GM04504 (cell line): ENCODE measurements around the gene KCTD15.

Experiments
- DNase-seq: peaks from one replicate; pipeline ENCODE4 v3.0.0-alpha.2; 2012; ENCODE audit warnings: low read depth

The KCTD15 gene

DNA sequence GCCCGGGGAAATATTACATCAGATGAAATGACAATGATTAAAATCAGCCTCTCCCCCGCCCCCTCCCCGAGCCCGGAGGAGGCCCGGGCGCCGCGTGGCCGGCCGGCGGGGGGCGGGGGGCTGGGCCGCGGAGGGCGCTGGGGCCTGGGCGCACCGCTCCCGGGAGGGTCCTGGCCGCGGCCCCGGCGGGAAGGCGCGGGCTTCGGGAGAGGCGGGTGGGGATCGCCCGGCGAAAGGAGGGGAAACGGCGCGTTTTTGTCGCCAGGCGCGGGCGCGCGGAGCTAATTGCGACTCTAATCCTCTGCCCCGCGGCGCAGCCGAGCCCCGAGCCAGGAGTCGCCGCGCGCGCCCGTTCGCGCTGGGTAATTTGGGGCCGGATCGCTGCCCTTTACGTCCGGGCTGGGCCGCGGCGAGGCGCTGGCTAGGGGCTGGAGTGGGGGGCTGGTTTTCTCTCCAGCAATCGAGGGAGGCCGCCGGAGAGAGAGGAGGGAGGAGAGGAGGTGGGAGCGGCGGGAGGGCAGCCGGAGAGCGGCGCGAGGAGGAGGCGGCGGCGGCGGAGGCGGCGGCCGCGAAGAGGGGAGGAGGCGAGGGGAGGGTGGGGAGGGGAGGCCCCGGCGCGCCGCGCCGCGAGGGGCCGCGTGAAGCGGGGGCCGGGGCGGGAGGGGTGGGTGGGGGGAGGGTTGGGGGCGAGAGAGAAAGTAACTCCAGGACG lies at the start of gene KCTD15:
Gene KCTD15 (plus strand): TSS at position 707 of the 712 bp plus-strand sequence. CDS start 3,585 bp downstream, outside the sequence.
- DNase-seq = no peak

DNA sequence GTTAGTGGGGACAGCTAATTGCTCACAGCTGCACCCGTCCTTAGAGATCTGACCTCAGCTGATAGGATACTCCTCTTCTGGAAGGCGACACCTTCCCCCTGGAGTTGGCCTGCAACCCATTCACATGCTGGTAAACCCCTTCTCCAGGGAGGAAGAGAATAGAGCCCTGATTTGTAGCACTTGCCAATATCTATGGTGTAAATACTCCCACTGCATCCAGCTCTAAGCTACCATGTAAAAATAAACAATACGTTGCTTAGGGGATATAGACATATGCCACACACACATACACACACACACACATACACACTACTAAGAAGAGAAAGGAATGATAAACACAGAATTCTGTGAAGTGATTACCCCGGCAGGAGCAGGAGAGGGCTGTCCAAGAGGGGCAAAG lies 49.4 kb upstream of the KCTD15 start:
- no peak for DNase-seq

DNA sequence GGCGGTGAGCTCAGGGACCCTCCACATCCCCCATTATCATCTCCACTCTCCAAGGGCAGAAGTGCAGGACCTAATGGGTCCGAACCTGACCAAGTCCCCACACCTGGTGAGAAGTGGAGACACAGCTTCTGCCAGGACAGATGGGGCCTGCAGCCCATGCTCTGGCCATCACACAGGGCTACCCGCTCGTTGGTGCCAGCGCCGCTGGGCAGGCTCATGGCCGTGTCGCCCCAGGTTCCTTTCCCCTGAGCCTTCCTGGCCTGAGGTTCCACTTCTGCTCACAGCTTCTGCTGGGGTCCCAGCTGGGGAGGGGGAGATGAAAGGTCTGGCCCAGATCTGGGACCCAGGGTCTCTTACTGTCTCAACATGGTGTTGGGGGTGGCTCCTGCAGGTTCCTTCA lies 48.4 kb upstream of the KCTD15 start:
- DNase-seq = no peak

DNA sequence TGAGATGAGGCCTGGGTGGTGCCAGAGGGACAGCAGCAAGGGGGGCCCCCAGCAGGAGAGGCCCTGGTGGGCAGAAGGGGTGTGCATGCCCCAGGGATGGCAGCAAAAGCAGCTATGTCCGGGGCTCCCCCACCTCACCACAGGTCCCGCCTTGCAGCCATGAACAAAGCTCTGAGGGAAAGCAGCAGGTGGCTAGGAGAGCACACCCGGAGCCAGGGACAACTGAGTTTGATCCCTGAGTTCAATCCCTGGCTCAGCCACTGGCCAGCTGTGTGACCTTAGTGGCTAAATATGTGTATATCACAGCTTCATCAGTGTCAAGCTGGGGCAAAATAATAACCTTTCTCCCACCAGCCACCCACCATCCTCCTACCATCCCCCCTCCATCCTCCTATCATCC lies 47.7 kb upstream of the KCTD15 start:
- DNase-seq = no peak

- no peak for DNase-seq
Measured at GRCh38 chr19:33749619-33750175, 47.0 kb upstream of the KCTD15 start.

DNA sequence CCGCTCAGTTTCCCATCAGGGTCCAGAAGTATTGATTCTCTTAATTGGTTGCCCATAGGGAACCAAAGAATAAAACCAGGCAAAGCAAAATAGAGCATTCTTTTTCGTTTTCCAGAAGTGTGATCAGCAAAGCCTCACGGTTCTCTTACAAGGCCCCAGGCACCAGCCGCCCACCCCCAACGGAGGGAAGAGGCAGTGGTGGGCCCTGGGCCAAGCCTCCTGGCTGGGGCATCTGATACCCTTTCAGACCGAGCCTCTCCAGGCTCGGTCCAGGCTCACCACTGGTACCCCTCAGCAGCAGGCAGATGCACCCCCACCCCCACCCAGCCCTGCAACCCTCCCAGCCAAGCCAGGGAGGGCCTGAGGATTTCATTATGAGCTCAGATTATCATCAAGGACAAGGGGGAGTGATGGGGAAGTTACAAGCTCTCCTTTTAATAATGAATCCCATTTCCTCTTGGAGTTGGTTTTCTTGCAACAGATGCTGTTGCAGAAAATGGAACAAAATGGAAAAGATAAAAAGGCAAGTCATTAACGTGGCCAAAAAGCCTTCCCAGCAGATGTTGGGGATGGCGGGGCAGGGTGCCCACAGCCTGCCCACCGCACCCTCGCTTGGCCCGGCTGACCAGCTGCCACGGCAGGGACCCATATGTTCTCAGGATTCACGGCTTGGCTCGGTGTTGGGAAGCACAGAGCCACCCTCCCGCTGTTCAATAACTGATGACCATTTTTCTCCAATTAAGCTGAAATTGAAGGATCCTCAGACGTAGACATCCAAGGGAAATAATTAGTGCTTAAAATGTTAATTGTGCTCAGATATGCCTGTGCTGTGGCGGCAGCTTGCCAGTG lies 45.9 kb upstream of the KCTD15 start:
- DNase-seq = no peak

DNA sequence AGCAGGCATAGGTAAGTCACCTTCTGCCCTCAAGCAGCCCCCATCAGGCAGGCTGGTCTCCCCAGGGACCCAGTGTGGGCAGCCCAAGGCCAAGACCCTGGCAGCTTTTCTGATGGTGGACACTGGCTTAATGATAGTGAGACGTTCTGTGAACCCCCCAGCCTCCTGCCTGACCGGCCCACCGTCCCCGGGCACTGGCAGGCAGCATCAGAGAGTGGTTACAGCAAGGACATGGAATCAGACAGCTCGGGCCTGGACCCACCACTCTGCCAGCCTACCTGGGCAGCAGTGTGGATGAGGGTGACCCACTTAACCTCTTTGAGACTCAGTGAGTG lies 45.3 kb upstream of the KCTD15 start:
- DNase-seq = no peak

GRCh38 chr19:33752018-33752800 lies 44.5 kb upstream of the KCTD15 start:
- DNase-seq = no peak

DNA sequence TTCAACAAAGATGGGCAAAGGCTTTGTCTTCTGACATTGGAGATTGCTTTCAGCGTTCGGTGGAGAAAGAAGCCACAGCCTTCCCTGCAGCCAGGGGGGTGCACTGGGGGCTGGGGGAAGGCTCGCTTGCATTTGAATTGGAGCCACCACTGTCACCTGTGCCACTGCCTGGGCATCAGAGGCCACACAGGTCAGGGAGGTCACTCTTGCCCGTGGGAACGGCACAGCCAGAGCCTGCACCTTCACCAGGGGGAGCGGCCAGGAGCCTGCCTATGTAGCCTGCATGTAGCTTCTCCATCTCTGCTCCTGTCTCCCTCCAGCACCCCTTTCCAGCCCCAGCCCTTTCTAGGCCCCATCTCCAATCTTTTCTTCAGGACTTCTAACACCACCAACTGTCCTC lies 43.7 kb upstream of the KCTD15 start:
- no peak for DNase-seq

GRCh38 chr19:33754361-33754760 lies 42.3 kb upstream of the KCTD15 start:
- DNase-seq = no peak

GRCh38 chr19:33755099-33756035 lies 41.3 kb upstream of the KCTD15 start:
- no peak for DNase-seq

GRCh38 chr19:33756177-33756576 lies 40.5 kb upstream of the KCTD15 start:
- no peak for DNase-seq

DNA sequence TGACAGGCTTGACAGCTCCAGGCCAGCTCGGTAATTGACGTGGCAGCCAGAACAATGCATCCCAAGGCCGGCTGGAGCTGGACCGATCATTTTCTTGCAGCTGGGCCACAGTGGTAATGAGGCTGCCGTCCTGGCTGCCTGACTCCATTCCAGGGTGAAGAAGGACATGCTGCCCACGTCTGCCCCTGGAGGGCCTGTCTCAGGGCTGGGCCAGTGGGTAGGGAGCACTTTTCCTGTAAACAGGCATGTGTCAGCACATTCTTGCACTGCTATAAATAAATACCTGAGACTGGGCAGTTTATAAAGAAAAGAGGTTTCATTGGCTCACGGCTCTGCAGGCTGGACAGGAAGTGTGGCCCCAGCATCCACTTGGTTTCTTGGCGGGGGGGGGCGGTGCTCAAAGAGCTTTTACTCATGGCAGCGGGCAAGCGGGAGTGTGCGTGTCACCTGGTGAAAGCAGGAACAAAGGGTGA lies 38.1 kb upstream of the KCTD15 start:
- no peak for DNase-seq

- DNase-seq = no peak
Measured at GRCh38 chr19:33759356-33759755, 37.3 kb upstream of the KCTD15 start.

DNA sequence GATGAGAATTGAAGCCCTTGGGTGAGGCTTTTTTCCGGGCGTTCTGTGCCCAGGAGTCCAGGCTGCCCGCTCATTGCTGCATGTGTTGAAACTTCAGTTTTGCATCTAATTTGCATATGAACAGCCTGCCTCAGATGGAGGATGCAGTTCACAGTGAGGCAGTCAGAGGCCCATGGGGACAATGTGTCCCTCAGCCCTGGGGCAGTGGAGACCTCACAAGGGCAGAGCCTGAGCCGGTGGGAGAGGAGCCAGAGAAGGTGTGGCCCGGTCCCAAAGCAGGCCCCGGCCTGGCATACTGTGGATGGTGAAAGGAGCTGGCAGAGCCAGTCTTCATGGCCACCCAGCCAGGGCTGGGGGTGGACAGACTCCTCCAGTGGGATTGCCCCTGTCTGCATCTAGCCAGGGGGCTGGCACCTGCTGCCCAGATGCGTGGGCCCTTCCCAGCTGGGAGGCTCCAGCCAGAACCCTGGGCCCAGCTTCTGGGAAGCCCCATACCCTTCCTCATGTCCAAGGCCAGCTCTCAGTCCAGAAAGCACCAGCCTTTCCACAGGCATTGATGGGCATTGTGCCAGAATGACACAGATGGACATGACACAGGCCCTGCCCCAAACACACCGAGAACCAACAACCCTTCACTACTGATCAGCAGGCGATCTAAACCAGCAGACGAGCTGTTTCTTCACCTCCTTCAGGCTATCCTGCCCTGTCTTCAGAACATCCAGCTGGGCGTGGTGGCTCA lies 32.9 kb upstream of the KCTD15 start:
- DNase-seq = no peak

- DNase-seq = no peak
Measured at GRCh38 chr19:33766623-33767022, 30.0 kb upstream of the KCTD15 start.

GRCh38 chr19:33767898-33768413 lies 28.7 kb upstream of the KCTD15 start:
- DNase-seq = no peak

DNA sequence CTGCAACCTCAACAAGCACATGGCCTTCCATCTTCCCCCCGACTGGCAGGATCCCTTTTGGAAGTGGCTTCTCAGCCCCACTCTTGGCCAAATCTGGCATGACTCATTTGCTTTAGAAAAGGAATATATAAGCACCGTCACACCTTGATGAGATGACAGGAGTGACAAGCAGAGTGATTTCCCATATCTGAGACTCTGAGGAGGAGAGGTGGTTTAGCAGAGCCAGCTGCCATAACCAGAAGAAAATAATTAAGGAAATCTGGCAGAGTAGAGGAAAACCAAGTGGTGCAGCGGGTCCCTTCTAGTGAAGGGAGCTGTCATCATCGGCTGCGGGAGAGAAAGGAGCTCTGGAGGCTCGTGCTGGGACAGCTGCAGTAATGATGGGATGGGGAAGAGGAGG lies 27.5 kb upstream of the KCTD15 start:
- no peak for DNase-seq

DNA sequence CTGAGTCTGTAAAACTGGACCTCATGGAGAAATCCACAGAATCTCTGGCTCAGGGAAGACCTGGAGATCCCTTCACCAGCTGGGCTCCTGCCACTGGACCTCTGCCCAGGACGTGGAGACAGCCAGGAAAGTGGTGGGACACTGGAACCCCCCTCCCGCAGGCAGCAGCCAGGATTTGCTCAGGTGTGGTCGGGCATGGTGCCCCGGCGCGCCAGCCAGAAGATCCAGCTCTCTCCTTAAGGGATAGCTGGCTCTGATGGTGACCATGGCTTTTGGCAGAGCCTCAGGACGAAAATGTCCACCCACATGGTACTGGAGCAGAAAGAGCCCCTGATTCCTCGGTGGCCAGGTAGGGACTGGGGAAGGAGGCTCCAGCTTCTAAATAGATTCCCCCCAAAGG lies 26.6 kb upstream of the KCTD15 start:
- no peak for DNase-seq

GRCh38 chr19:33771384-33772101 lies 25.1 kb upstream of the KCTD15 start:
- no peak for DNase-seq
